ENCODE results near the gene PSENEN.

Gene PSENEN

GRCh38 chr19:35757749-35758608 lies 12.5 kb downstream of the PSENEN start, which contains the start of gene PROSER3 (continued):
- TF ChIP-seq GLIS1 (tag by site-specific recombination; IDR thresholded peaks at IDR 0.05) = peak; percentile 95
- no peak for TF ChIP-seq ZNF571 (tag by site-specific recombination; IDR thresholded peaks at IDR 0.05)
- TF ChIP-seq ZNF335 (tag by site-specific recombination; conservative IDR thresholded peaks at IDR 0.05) = peak; percentile 100
- TF ChIP-seq, protein P1, sequence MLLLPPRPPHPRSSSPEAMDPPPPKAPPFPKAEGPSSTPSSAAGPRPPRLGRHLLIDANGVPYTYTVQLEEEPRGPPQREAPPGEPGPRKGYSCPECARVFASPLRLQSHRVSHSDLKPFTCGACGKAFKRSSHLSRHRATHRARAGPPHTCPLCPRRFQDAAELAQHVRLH (tag by site-specific recombination; IDR thresholded peaks at IDR 0.05) = peak; percentile 1
- peak; percentile 95 for TF ChIP-seq ZSCAN30 (tag by site-specific recombination; IDR thresholded peaks at IDR 0.05)
- peak; percentile 97 for TF ChIP-seq ZXDB (tag by site-specific recombination; IDR thresholded peaks at IDR 0.05)
- TF ChIP-seq KLF1 (tag by site-specific recombination; IDR thresholded peaks at IDR 0.05) = peak; percentile 93
- TF ChIP-seq YY1 (tag by site-specific recombination; IDR thresholded peaks at IDR 0.05) = peak; percentile 94
- peak; percentile 95 for TF ChIP-seq IKZF3 (tag by site-specific recombination; IDR thresholded peaks at IDR 0.05)
- peak; percentile 100 for TF ChIP-seq SP2 (tag by site-specific recombination; IDR thresholded peaks at IDR 0.05)
- TF ChIP-seq OVOL3 (tag by site-specific recombination; IDR thresholded peaks at IDR 0.05) = peak; percentile 93
- peak; percentile 68; the same call in 1 of the 2 replicates for TF ChIP-seq ZBTB44 (tag by site-specific recombination; IDR thresholded peaks at IDR 0.05)
- no peak for TF ChIP-seq OSR2 (tag by site-specific recombination; IDR thresholded peaks at IDR 0.05)
- peak; percentile 71 for TF ChIP-seq ZBTB7A (tag by site-specific recombination; IDR thresholded peaks at IDR 0.05; ENCODE audit: low read depth)
- peak; percentile 61 for TF ChIP-seq ZNF843 (tag by site-specific recombination; IDR thresholded peaks at IDR 0.05)
- peak; percentile 100 for TF ChIP-seq ZNF600 (tag by site-specific recombination; IDR thresholded peaks at IDR 0.05)
- TF ChIP-seq ZNF561 (tag by site-specific recombination; IDR thresholded peaks at IDR 0.05; ENCODE audit: borderline replicate concordance) = peak; percentile 91; the same call in 1 of the 2 replicates
- TF ChIP-seq ZBTB10 (tag by site-specific recombination; IDR thresholded peaks at IDR 0.05) = 0 out of 2 replicates have a peak, but pooled peaks have one; percentile 79
- TF ChIP-seq ZNF23 (tag by site-specific recombination; IDR thresholded peaks at IDR 0.05; ENCODE audit: borderline replicate concordance) = no peak
- TF ChIP-seq, protein P2, sequence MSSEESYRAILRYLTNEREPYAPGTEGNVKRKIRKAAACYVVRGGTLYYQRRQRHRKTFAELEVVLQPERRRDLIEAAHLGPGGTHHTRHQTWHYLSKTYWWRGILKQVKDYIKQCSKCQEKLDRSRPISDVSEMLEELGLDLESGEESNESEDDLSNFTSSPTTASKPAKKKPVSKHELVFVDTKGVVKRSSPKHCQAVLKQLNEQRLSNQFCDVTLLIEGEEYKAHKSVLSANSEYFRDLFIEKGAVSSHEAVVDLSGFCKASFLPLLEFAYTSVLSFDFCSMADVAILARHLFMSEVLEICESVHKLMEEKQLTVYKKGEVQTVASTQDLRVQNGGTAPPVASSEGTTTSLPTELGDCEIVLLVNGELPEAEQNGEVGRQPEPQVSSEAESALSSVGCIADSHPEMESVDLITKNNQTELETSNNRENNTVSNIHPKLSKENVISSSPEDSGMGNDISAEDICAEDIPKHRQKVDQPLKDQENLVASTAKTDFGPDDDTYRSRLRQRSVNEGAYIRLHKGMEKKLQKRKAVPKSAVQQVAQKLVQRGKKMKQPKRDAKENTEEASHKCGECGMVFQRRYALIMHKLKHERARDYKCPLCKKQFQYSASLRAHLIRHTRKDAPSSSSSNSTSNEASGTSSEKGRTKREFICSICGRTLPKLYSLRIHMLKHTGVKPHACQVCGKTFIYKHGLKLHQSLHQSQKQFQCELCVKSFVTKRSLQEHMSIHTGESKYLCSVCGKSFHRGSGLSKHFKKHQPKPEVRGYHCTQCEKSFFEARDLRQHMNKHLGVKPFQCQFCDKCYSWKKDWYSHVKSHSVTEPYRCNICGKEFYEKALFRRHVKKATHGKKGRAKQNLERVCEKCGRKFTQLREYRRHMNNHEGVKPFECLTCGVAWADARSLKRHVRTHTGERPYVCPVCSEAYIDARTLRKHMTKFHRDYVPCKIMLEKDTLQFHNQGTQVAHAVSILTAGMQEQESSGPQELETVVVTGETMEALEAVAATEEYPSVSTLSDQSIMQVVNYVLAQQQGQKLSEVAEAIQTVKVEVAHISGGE (tag by site-specific recombination; conservative IDR thresholded peaks at IDR 0.05; ENCODE audit: low read depth) = peak; percentile 96
- TF ChIP-seq, protein P3, sequence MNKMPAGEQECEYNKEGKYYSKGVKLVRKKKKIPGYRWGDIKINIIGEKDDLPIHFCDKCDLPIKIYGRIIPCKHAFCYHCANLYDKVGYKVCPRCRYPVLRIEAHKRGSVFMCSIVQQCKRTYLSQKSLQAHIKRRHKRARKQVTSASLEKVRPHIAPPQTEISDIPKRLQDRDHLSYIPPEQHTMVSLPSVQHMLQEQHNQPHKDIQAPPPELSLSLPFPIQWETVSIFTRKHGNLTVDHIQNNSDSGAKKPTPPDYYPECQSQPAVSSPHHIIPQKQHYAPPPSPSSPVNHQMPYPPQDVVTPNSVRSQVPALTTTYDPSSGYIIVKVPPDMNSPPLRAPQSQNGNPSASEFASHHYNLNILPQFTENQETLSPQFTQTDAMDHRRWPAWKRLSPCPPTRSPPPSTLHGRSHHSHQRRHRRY (tag by site-specific recombination; IDR thresholded peaks at IDR 0.05) = peak; percentile 63; the same call in 1 of the 2 replicates
- peak; percentile 81; the same call in 1 of the 2 replicates for TF ChIP-seq ZNF24 (tag by site-specific recombination; IDR thresholded peaks at IDR 0.05)
- TF ChIP-seq, protein P4, sequence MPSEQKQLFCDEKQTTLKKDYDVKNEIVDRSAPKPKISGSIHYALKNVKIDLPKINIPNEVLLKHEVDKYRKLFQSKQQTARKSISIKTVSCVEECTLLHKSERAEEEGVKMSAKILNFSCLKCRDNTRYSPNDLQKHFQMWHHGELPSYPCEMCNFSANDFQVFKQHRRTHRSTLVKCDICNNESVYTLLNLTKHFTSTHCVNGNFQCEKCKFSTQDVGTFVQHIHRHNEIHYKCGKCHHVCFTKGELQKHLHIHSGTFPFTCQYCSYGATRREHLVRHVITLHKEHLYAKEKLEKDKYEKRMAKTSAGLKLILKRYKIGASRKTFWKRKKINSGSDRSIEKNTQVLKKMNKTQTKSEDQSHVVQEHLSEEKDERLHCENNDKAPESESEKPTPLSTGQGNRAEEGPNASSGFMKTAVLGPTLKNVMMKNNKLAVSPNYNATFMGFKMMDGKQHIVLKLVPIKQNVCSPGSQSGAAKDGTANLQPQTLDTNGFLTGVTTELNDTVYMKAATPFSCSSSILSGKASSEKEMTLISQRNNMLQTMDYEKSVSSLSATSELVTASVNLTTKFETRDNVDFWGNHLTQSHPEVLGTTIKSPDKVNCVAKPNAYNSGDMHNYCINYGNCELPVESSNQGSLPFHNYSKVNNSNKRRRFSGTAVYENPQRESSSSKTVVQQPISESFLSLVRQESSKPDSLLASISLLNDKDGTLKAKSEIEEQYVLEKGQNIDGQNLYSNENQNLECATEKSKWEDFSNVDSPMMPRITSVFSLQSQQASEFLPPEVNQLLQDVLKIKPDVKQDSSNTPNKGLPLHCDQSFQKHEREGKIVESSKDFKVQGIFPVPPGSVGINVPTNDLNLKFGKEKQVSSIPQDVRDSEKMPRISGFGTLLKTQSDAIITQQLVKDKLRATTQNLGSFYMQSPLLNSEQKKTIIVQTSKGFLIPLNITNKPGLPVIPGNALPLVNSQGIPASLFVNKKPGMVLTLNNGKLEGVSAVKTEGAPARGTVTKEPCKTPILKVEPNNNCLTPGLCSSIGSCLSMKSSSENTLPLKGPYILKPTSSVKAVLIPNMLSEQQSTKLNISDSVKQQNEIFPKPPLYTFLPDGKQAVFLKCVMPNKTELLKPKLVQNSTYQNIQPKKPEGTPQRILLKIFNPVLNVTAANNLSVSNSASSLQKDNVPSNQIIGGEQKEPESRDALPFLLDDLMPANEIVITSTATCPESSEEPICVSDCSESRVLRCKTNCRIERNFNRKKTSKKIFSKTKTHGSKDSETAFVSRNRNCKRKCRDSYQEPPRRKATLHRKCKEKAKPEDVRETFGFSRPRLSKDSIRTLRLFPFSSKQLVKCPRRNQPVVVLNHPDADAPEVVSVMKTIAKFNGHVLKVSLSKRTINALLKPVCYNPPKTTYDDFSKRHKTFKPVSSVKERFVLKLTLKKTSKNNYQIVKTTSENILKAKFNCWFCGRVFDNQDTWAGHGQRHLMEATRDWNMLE (tag by site-specific recombination; conservative IDR thresholded peaks at IDR 0.05; ENCODE audit: low read depth) = peak; percentile 31; the same call in 1 of the 2 replicates
- peak; percentile 98 for TF ChIP-seq ZBTB17 (tag by site-specific recombination; IDR thresholded peaks at IDR 0.05)
- peak; percentile 90 for TF ChIP-seq ZNF324 (tag by site-specific recombination; IDR thresholded peaks at IDR 0.05)
